ENCODE data around the gene TEX35.
"Not testable (repeated sequence)": the region's sequence is repeated elsewhere in the genome, so short reads cannot be mapped to it uniquely, and the experiment has no call there.

Gene TEX35

DNA sequence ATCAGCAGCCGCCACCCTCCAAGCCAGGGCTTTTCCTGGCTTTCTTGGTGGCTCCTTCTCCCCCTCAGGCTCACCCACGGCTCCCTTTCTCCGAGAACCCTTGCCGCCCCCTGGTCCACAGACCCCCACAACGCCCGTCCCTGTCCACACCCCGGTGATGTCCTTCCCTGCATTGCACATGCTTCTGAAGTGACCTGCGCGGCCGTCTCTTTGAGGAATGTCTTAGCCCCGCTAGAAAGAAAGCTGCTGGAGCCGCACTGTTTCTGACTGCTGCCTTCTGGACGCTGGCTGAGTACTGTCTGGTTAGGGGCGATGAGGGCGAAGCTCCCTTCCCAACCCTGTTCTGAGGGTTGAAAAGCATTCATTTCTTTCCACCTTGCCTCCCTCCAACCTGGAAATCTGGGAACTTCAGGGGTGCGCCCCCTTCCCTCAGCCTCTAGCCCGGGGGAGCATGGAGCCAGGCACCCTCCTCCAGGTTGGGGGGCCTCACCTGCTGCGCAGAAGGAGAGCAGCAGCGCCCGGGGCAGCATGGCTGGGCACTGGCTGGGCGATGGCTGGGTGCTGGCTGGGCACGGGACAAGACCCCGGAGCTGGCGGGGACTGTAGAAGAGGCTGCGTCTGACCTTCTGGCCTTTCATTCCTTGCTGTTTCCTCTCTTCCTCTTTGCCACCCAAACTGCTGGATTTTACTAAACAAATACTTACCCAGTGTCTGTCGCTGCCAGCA lies 16.3 kb upstream of the TEX35 start, which contains the start of gene CLEC20A:
Gene CLEC20A, minus strand, starts transcription at position 555 of the 726 bp plus-strand sequence. Its CDS starts 25 bp downstream, at position 530.
- H3K27me3 Mint-ChIP-seq, result peaks cover 4% of the 10 kb centered on the region
- H3K27ac Mint-ChIP-seq (ENCODE audit: low read depth), result no peak within 1 kb of the TSS
- no peak for ATAC-seq (replicated peaks; ENCODE audit: extremely low read depth, poor library complexity, severe bottlenecking)
- no peaks in the 10 kb centered on the region for H3K9me3 Mint-ChIP-seq
- H3K4me3 Mint-ChIP-seq, result no peak within 1 kb of the TSS
- H3K36me3 Mint-ChIP-seq (ENCODE audit: insufficient read depth), result no peaks in the 10 kb centered on the region
- no peaks in the 10 kb centered on the region for H3K4me1 Mint-ChIP-seq
- DNase-seq (ENCODE audit: low spot score in 2 of 2), result no peak

DNA sequence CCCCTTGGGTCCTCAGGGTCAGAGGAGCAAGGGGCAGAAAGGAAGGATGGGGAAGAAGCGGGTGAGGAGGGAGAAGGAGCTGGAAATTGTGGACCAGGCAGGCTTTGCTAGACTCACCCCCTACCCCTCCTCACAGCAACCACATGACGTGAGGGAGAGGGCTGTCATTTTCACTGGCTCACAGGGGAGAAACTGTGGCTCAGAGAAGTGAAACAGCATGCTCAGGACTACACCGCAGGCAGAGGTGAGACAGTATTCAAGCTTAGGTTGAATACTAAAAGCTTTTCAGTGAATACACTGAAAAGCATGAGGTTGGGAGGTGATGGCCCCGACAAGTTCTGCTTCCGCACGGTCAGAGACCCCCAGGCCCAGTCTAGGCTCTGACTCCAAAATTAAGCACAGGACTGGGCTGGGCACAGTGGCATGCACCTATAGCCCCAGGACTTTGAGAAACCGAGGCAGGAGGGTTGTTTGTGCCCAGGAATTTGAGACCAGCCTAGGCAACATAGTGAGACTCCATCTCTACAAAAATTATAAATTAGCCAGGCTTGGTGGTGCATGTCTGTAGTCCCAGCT lies 14.9 kb upstream of the TEX35 start:
- H3K27me3 Mint-ChIP-seq, result peaks cover 17% of the 10 kb centered on the region
- no peak overlapping the region for H3K27ac Mint-ChIP-seq (ENCODE audit: low read depth)
- H3K4me3 Mint-ChIP-seq, result no peak overlapping the region
- no peak for ATAC-seq (replicated peaks; ENCODE audit: extremely low read depth, poor library complexity, severe bottlenecking)
- no peaks in the 10 kb centered on the region for H3K36me3 Mint-ChIP-seq (ENCODE audit: insufficient read depth)
- no peaks in the 10 kb centered on the region for H3K4me1 Mint-ChIP-seq
- H3K9me3 Mint-ChIP-seq, result no peaks in the 10 kb centered on the region
- no peak for DNase-seq (ENCODE audit: low spot score in 2 of 2)

DNA sequence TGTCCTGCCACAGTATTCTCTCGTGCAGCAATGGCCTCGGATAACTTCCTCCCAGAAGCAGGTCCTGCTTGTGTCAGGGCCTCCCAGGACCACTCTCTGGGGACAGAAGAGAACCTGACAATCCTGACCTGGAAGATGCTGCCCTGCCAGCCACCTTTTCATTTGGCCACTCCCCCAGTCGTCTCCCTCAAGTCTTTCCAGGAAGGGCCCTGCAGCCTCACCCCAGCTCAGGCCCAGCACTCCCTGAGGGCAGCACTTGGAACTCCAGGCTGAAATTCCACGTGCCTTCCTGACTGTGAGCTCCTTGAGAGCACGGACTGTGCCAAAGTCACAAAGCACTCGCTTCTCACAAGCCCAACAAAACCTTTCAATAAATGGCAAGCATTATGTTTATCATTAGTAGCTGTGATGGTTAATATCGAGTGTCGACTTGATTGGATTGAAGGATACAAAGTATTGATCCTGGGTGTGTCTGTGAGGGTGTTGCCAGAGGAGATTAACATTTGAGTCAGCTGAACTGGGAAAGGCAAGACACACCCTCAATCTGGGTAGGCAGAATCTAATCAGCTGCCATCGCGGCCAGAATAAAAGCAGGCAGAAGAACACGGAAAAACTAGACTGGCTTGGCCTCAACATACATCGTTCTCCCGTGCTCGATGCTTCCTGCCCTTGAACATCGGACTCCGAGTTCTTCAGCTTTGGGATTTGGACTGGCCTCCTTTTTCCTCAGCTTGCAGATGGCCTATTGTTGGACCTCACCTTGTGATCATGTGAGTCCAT lies 13.8 kb upstream of the TEX35 start:
- DNase-seq (ENCODE audit: low spot score in 2 of 2), result no peak
- no peaks in the 10 kb centered on the region for H3K4me1 Mint-ChIP-seq
- no peaks in the 10 kb centered on the region for H3K9me3 Mint-ChIP-seq
- no peaks in the 10 kb centered on the region for H3K36me3 Mint-ChIP-seq (ENCODE audit: insufficient read depth)
- ATAC-seq (replicated peaks; ENCODE audit: extremely low read depth, poor library complexity, severe bottlenecking), result no peak
- no peak overlapping the region for H3K27ac Mint-ChIP-seq (ENCODE audit: low read depth)
- no peak overlapping the region for H3K4me3 Mint-ChIP-seq
- peaks cover 28% of the 10 kb centered on the region for H3K27me3 Mint-ChIP-seq

DNA sequence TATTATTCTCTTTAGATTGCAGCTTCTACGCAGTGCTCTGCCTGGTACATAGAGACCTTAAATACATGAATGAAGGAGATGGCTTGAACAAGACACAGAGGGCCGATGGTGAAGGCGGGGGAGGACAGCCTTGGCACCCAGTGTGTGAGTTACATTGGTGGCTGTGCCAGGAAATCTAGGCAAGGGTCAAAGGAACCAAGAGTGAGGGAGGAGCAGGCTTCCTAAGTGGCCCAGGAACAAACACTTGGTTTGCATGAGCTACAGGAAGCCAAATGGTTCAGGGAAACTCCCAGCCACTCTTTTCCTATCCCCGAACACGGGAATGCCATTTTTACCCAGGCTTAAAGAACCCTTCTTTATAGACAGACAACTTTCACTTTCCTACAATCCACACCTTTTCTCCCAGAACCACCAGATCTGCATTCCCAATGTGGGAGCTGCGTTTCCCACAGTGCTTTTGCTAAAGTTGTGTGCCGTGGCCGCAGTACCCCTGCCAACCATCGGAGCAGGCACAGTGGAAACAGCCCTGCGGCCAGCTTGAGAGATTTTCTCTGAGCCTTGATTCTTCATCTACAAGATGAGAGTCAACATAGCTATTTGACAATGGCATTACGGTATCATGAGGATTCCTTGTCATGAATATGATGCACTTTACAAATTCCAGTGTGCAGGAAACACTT lies 12.7 kb upstream of the TEX35 start:
- DNase-seq (ENCODE audit: low spot score in 2 of 2) (no peak), ATAC-seq (replicated peaks; ENCODE audit: extremely low read depth, poor library complexity, severe bottlenecking) (no peak)
- peaks cover 34% of the 10 kb centered on the region for H3K27me3 Mint-ChIP-seq
- no peaks in the 10 kb centered on the region for H3K36me3 Mint-ChIP-seq (ENCODE audit: insufficient read depth)
- no peak overlapping the region for H3K4me3 Mint-ChIP-seq
- no peaks in the 10 kb centered on the region for H3K4me1 Mint-ChIP-seq
- H3K9me3 Mint-ChIP-seq, result no peaks in the 10 kb centered on the region
- H3K27ac Mint-ChIP-seq (ENCODE audit: low read depth), result no peak overlapping the region

DNA sequence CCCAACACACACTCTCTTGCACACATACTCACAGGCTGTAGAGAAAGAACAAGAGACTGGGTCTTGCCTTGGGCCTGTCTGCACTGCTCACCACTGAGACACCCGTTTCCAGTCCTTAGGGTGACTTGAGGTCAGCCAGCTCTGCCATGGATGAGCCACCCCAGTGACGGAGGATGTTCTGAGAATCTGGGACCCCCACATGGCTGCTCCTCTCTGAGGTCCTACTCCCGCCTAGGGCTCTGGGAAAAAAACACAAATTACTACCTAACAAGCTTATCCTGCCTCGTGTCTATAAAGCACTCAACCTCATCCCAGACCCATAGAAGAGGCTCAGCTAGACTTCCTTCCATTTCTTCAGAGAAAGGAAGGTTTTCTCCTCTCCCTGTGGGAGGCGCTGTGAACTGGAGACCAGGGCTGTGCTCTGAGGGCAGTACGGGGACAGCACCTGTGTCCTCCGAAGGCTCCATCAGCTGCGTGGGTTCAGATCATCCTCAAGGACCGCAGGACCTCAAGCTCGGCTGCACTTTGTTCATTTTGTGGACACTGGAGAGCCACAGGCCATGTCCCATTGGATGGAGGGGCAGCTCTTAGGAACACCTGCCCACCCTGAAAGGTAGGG lies 11.9 kb upstream of the TEX35 start:
- no peaks in the 10 kb centered on the region for H3K36me3 Mint-ChIP-seq (ENCODE audit: insufficient read depth)
- ATAC-seq (replicated peaks; ENCODE audit: extremely low read depth, poor library complexity, severe bottlenecking) (no peak), DNase-seq (ENCODE audit: low spot score in 2 of 2) (no peak)
- H3K4me3 Mint-ChIP-seq, result no peak overlapping the region
- H3K4me1 Mint-ChIP-seq, result no peaks in the 10 kb centered on the region
- no peak overlapping the region for H3K27ac Mint-ChIP-seq (ENCODE audit: low read depth)
- H3K27me3 Mint-ChIP-seq, result peaks cover 34% of the 10 kb centered on the region
- no peaks in the 10 kb centered on the region for H3K9me3 Mint-ChIP-seq

DNA sequence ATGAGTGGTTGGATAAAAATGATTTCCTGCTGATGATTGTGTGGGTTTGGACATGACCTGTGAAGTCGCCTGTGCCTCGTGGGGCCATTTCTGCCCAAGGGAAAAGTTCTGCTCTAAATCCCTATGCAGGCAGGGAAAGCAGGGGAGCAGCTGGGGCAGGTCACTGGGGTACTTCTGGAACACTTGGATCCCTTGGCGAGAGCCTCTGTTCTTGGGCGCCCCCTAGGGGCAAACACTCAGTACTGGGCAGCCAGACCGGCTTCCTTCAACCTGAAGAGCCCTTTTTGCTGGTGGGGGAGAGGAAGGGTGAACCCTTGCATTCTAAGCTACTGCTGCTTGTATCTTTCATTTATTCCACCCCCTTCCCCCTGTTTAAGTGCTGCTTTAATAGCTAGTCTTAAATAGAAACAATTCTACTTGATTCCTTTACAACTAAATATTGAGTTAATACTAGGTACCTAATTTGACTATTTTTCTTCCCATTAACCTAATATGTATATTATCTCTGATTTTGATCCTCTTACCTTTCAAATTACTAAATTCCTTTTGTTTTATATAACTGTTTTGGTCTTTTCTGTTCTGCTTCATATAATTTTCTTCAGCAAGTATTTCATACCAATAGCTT lies 11.1 kb upstream of the TEX35 start:
- Mint-ChIP-seq H3K4me1 (no peaks in the 10 kb centered on the region), H3K36me3 (ENCODE audit: insufficient read depth) (no peaks in the 10 kb centered on the region), H3K27me3 (peaks cover 34% of the 10 kb centered on the region), H3K27ac (ENCODE audit: low read depth) (no peak overlapping the region), H3K4me3 (no peak overlapping the region), H3K9me3 (no peaks in the 10 kb centered on the region)
- DNase-seq (ENCODE audit: low spot score in 2 of 2) (no peak), ATAC-seq (replicated peaks; ENCODE audit: extremely low read depth, poor library complexity, severe bottlenecking) (peak; percentile 40)

DNA sequence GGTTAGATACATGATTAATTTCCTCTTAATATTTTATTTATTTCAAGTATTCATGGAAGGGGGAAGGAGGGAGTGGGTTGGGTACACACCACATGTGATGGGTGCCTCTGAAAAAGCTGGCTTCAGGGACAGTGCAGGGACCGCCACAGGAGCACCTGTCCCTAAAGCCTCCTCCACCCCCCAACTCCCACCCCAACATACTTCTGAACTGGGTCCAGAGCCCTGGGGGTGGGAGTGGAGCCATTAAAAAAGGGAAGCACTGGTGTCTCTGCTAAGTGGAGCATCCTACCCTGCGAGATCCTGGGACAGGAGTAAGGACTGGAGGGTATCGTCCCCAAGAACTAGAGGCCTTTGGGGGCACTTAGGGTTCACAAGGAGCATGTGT lies 10.6 kb upstream of the TEX35 start:
- ATAC-seq (replicated peaks; ENCODE audit: extremely low read depth, poor library complexity, severe bottlenecking) (no peak), DNase-seq (ENCODE audit: low spot score in 2 of 2) (no peak)
- peaks cover 34% of the 10 kb centered on the region for H3K27me3 Mint-ChIP-seq
- H3K4me3 Mint-ChIP-seq, result no peak overlapping the region
- H3K4me1 Mint-ChIP-seq, result no peaks in the 10 kb centered on the region
- no peak overlapping the region for H3K27ac Mint-ChIP-seq (ENCODE audit: low read depth)
- H3K9me3 Mint-ChIP-seq, result no peaks in the 10 kb centered on the region
- H3K36me3 Mint-ChIP-seq (ENCODE audit: insufficient read depth), result no peaks in the 10 kb centered on the region

DNA sequence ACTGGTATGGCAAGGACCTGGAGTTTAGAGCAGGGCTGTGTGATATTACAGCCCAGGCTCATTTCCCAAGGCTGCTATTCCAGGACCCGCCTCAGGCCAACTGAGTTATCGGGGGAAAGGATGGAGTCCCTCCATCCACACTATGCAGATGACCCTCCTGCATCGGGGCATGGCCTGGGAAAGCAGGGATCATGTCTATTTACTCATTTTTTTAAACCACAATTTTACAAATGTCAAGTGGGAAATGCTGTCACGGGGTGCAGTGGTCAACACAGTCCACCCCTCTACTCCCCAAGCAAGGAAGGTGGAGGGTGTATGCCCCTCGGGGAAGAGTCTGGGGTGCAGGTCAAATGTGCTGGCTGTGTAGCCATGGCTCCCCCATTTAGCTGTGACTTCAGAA lies 10.1 kb upstream of the TEX35 start:
- peaks cover 34% of the 10 kb centered on the region for H3K27me3 Mint-ChIP-seq
- no peak for DNase-seq (ENCODE audit: low spot score in 2 of 2)
- H3K27ac Mint-ChIP-seq (ENCODE audit: low read depth), result no peak overlapping the region
- no peak for ATAC-seq (replicated peaks; ENCODE audit: extremely low read depth, poor library complexity, severe bottlenecking)
- no peak overlapping the region for H3K4me3 Mint-ChIP-seq
- H3K9me3 Mint-ChIP-seq, result no peaks in the 10 kb centered on the region
- no peaks in the 10 kb centered on the region for H3K4me1 Mint-ChIP-seq
- no peaks in the 10 kb centered on the region for H3K36me3 Mint-ChIP-seq (ENCODE audit: insufficient read depth)

DNA sequence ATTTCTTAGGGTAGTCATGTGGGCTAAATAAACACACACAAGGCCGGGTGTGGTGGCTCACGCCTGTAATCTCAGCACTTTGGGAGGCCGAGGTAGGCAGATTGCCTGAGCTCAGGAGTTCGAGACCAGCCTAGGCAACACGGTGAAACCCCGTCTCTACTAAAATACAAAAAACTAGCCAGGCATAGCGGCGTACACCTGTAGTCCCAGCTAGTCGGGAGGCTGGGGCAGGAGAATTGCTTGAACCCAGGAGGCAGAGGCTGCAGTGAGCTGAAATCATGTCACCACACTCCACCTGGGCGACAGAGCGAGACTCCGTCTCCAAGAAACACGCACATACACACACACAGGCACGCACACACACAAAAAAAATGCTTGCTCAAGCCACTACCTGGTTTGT lies 9.6 kb upstream of the TEX35 start:
- not testable (repeated sequence) for H3K4me3 Mint-ChIP-seq; H3K4me1 Mint-ChIP-seq; ATAC-seq (replicated peaks; ENCODE audit: extremely low read depth, poor library complexity, severe bottlenecking); H3K27ac Mint-ChIP-seq (ENCODE audit: low read depth); H3K36me3 Mint-ChIP-seq (ENCODE audit: insufficient read depth); H3K9me3 Mint-ChIP-seq; DNase-seq (ENCODE audit: low spot score in 2 of 2)
- H3K27me3 Mint-ChIP-seq, result peaks cover 34% of the 10 kb centered on the region

DNA sequence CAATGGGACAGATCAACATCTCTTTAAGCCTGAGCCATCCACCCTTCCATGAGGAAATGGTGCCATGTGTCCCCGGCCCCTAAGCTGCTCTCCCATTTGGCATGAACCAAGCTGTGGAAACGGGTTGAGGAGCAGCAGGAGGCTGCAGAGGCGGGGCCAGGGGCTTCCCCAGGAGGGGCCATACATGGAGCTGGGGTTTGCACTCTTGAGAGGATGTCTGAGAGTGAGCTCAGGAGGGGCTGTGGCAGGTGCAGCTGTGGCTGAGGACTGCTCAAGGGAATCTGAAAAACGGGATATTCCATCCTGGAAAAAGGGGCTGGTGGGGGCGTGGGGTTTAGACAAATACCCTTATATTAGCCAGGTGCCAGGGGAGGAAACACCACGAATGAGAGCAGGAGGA lies 9.1 kb upstream of the TEX35 start:
- H3K36me3 Mint-ChIP-seq (ENCODE audit: insufficient read depth), result no peaks in the 10 kb centered on the region
- no peak for ATAC-seq (replicated peaks; ENCODE audit: extremely low read depth, poor library complexity, severe bottlenecking)
- no peak overlapping the region for H3K4me3 Mint-ChIP-seq
- DNase-seq (ENCODE audit: low spot score in 2 of 2), result no peak
- no peaks in the 10 kb centered on the region for H3K4me1 Mint-ChIP-seq
- no peaks in the 10 kb centered on the region for H3K9me3 Mint-ChIP-seq
- peaks cover 34% of the 10 kb centered on the region for H3K27me3 Mint-ChIP-seq
- H3K27ac Mint-ChIP-seq (ENCODE audit: low read depth), result no peak overlapping the region

DNA sequence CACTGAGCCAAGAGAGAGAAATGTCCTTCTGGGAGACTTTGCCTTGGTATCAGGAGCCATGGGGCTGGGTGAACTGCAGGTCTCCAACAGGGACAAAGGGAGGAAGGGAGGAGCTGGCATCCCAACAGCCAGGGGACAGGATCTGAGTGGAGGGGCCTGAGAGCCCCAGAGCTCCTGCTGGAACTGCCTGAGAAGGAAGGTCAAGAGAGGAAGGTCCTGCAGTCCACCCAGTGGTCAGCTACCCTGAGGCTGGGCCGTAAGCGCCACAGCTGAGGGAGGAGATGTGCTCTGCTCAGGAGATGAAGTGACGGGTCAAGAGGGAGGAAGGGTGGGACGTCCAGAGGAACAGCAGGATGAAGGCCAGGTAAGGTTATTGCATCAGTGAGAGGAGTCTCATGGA lies 8.6 kb upstream of the TEX35 start:
- no peak for DNase-seq (ENCODE audit: low spot score in 2 of 2)
- no peaks in the 10 kb centered on the region for H3K4me1 Mint-ChIP-seq
- peaks cover 34% of the 10 kb centered on the region for H3K27me3 Mint-ChIP-seq
- H3K4me3 Mint-ChIP-seq, result no peak overlapping the region
- no peaks in the 10 kb centered on the region for H3K9me3 Mint-ChIP-seq
- no peak for ATAC-seq (replicated peaks; ENCODE audit: extremely low read depth, poor library complexity, severe bottlenecking)
- H3K27ac Mint-ChIP-seq (ENCODE audit: low read depth), result no peak overlapping the region
- no peaks in the 10 kb centered on the region for H3K36me3 Mint-ChIP-seq (ENCODE audit: insufficient read depth)

DNA sequence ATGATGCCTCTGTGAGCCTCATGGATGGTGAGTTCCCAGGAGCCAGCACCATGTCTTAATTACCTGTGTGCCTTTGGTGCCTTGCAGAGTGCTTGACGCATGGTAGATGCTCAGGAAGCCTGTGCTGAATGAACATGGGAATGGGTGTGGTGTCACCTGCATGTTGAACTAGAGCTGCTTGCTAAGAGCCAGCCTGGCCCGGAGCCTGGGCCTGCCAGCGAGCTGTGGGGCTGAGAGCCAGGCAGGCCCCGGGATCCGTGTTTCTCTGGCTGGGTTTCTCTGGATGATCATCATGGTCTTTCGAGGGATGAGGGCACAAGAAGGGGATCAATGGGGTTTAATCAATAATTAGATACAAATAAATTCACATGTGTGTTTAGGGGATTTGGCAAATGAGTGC lies 6.7 kb upstream of the TEX35 start:
- Mint-ChIP-seq H3K27me3 (peaks cover 34% of the 10 kb centered on the region), H3K27ac (ENCODE audit: low read depth) (no peak overlapping the region), H3K9me3 (no peaks in the 10 kb centered on the region), H3K4me3 (no peak overlapping the region), H3K36me3 (ENCODE audit: insufficient read depth) (no peaks in the 10 kb centered on the region), H3K4me1 (no peaks in the 10 kb centered on the region)
- DNase-seq (ENCODE audit: low spot score in 2 of 2), result no peak
- no peak for ATAC-seq (replicated peaks; ENCODE audit: extremely low read depth, poor library complexity, severe bottlenecking)
